CD4-positive, alpha-beta T cell treated with Interleukin-2 at 100 ng/mL for 4 hours (primary cell): ENCODE results near the gene RAD51B.
"Not testable (repeated sequence)": the region's sequence is repeated elsewhere in the genome, so short reads cannot be mapped to it uniquely, and the experiment has no call there.

Source experiments
- DNase-seq: peaks from one replicate; pipeline ENCODE4 v3.0.0-alpha.2; 2020; ENCODE audit warnings: low spot score

The RAD51B gene

GRCh38 chr14:68688872-68689371 is 869.3 kb downstream of the RAD51B start:
- DNase-seq: no peak

DNA sequence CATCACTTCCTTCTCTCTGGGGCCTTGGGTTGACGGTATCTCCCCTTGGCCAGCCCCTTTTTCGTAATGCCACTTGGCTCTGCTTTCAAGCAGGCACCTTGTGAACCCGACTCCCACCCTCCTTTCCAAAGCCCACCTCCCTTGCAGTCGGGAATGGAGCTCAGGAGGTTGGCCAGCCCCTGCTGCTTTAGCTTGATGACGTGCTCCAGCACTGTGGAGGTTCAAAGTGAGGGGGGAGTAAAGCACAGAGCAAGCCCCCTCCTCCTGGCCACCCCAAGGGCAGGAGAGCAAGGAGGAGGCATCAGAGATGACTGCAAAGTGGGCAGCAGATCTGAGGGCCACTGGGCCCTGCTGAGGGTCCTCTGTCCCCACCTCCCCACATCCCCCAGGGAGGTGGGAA is 869.9 kb downstream of the RAD51B start:
- no peak for DNase-seq

DNA sequence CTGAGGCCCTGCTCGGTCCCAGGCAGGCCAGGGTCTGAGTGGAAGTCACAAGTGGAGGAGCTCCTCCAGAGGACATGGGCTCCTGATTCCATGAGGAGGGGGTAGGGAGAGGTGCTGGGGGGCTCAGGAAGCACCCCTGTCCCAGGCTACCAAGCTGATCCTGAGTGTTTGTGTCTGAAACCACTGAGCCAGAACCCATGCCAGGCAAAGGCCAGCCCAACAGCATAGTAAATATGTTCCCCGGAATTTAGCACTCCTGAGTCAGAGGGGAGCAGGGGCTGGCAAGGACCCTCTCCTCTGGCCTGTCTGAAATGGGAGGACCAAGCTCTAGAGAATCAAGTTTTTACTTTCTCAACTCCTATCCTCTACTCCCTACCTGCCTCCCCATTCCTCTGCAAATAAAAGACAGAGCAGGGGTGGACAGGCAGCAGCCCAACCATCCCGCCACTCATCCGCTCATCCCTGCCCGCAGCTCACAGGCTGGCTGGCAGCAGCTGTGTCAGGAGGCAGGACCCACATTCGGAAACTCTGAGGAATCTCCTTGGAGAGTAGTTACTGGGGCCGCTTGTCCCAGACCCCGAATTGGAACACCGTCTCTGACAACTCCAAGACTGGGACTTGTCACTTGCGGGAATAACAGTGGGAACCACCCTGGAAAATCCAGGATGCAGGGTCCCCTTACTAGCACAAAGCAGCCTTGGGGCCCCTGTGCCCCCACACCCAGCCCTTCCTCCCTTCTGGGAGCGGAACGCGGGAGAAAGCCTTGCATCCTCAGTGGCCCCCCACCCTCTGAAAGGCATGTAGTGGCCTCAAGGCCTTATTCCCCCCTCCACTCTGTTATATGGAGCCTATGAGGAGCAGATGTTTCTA is 870.7 kb downstream of the RAD51B start:
- DNase-seq: no peak

- DNase-seq: no peak
Observed at GRCh38 chr14:68691031-68691791, 871.6 kb downstream of the RAD51B start.

GRCh38 chr14:68691792-68692118 is 872.2 kb downstream of the RAD51B start:
- no peak for DNase-seq

- DNase-seq: no peak
Observed at GRCh38 chr14:68692216-68692615, 872.6 kb downstream of the RAD51B start.

DNA sequence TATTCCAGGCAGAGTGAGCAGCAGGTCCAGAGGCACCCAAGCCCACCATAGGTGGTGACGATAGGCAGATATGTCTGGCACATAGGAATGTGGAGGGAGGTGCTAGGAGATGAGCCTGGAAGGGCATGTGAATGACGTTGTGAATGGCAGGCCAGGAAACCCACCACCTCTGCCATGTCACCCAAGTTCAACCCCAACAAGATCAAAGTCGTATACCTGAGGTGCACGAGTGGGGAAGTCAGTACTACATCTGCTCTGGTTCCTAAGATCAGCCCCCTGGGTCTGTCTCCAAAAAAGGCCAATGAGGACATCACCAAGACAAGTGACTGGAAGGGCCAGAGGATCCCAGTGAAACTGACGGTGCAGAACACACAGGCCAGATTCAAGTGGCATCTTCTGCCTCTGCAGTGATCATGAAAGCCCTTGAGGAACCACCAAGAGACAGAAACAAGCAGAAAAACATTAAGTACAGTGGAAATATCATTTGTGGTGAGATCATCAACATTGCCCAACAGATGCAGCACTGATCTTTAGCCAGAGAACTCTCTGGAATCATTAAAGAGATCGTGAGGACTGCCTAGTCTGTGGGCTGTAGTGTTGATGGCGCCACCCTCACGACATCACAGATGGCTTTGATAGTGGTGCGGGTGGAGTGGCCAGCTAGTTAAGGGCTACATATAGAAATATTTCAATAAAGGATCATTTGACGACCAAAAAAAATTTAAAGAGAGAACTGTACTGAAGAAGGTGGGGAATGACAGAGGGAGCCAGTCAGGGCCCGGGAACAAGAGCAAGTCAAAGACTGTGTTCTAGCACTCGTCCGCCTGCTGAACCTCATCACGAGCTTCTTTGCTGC is 873.6 kb downstream of the RAD51B start:
- DNase-seq: no peak

DNA sequence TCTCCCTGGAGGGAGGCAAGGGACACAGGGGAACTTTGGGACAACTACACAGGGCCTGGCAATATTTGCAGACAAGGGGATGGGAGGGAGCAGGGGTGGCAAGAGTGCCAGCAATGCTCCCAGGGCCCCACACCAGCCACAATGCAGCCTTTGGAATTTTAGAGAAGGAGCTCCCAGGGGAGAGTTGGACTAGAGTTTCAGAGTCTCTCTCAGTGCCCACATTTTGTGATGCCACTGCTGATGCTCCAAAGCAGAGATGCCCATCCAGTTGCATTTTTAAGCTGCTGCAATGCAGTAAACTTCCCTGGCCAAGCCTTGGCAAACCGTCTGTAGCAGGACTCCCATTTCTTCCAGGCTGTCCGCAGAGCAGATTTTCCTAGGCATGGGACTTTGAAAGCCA is 874.3 kb downstream of the RAD51B start:
- DNase-seq: no peak

- no peak for DNase-seq
Observed at GRCh38 chr14:68694516-68695235, 875.1 kb downstream of the RAD51B start.

- DNase-seq: peak; percentile 49
Observed at GRCh38 chr14:68695326-68695768, 875.8 kb downstream of the RAD51B start.

DNA sequence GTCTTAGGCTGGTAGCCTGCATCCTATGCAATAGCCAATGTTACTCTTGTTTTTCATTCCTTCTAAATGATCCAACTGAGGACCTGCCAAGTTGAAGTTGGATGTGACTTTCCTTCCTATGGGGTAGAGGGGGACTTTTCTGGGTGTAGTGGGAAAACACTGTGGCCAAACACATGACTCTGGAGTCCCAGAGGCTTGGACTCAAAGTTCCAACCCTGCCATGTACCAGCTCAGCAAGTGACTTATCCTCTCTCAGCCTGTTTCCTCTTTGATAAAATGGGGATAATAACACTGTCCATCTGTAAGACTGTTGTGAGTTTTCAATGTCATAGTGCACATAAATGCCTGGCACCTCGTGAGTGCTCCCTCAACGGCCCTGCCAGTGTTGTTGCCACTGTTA is 876.3 kb downstream of the RAD51B start:
- no peak for DNase-seq

DNA sequence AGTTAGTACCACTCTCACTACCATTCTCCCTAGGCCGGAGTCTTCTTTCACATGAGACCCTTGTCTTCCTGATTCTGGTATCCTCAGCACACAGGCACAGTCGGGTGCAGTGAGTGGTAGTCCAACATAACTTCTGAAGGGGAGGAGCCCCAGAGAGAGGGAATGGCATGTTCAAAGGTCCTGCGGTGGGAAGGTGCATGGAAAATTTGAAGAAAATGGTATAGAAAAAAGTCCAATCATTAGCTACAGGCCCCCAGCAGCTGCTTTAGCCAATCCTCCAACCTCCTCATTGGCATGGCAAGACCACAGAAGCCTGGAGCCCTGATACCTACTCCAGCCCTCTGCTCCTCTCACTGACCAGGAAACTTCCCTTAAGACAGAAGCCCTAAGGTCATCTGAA is 876.7 kb downstream of the RAD51B start:
- no peak for DNase-seq

GRCh38 chr14:68696721-68697495 is 877.3 kb downstream of the RAD51B start:
- no peak for DNase-seq

DNA sequence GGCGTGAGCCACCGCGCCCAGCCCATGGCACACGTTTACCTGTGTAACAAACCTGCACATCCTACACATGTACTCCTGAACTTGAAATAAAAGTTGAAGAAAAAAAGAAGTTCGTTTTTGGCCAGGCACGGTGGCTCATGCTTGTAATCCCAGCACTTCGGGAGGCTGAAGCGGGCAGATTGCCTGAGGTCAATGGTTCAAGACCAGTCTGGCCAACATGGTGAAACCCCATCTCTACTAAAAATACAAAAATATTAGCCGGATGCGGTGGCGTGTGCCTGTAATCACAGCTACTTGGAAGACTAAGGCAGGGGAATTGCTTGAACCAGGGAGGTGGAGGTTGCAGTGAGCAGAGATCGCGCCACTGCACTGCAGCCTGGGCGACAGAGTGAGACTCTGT is 879.2 kb downstream of the RAD51B start:
- DNase-seq: not testable (repeated sequence)

- DNase-seq: no peak
Observed at GRCh38 chr14:68701001-68701741, 881.6 kb downstream of the RAD51B start.

GRCh38 chr14:68702135-68702534 is 882.6 kb downstream of the RAD51B start:
- DNase-seq: no peak

DNA sequence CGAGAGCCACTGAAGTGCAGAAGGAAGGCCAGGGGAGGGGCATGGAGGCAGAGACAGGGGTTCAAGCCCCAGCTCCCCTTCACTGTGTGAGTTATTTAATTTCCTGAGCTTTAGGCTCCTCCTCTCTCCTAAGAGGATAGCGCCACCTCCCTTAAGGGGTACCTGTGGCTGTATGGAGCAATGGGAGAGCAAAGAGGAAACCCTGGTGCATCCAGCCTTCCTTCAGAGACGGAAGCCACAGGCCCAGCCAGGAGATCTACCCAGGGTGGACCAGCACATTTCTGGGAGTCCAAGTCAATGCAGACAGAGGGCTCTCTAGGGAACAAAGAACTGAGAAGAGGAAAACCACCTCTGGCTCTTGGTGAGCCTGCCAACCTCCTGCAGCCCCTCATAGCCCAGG is 883.0 kb downstream of the RAD51B start:
- DNase-seq: no peak

DNA sequence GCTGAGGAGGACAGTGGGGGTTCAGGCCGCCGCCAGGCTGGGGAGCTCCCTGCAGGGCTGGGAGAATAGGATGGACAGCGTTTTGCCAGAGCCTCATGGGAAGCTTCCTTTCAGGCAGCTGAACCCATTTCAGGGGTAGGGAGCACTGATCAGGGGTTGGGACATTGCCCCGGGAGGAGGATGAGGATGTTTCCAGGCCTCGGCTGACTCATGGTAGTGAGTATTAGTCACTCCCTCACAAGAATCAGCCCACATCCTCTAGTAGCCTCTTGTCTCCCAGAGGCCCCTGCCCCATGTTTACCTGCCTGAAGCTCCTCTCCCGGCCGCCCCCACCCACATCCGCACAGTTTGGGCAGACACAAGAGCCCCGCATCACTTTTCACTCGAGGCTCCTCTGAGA is 883.5 kb downstream of the RAD51B start:
- DNase-seq: no peak

DNA sequence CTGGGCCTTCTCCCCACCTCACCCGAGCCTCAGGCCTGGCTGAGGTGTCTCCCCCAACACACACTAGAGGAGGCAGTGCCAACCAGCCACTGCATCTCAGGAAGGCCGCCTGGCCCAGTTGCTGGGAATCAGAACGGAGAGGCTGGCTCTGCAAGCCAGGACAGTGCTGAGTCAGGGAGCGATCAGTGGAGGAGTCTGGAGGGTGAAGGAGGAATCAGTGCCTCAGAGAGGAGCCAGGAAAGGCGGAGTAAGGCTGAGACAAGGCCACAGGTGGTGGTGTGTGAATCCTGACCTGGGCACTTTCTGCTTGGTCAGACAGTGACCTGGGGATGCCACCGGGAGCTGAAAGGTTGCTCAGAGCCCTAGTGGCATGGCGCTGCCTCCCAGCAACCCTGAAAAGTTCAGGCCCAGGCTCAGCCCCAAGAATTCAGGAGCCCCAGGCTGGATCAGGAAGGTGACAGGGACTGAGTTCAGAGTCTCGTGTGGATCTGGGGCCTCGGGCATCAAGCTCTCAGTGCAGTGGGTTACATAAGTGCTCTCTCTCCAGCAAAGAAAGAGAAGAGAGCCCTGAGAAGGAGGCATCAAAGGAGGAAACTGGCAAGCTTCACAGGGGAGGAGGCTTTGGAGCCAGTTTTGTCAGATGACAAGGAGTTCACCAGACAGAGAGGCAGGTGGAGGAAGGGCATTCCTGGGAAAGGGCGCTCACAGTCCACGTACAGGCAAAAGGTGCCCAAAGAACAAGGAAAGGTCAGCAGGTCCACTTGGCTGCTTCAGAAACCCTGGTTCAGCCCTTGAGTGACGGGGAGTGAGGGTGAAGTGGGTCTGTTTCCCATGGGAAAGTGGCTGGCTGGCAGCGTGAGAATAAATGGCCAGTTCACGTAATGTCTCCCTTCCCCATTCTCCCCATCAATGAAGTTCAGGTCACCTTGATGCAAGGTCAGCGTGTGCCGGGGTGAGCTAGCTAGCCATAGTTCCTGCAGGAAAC is 885.4 kb downstream of the RAD51B start:
- no peak for DNase-seq
